SU-DHL-6 (cell line): Measurements from ENCODE around the gene FBRSL1.

Experiments used
- EZH2phosphoT487 ChIP-seq: fragments of 200-600 bp; sonication (generic), shearing (Covaris generic); conservative IDR thresholded peaks from 2 replicates; pipeline ENCODE4 v1.6.1; 2018; ENCODE audit warnings: mild to moderate bottlenecking, antibody characterized with exemption, low read length, moderate library complexity, mixed read lengths
- TF ChIP-seq, protein P1 (sequence below): fragments of 200-600 bp; sonication (generic); IDR thresholded peaks from one replicate; pipeline ENCODE4 v1.5.1; 2017; ENCODE audit warnings: antibody characterized with exemption, mild to moderate bottlenecking, low read length, moderate library complexity; ENCODE audit not compliant: insufficient read depth, poor library complexity, severe bottlenecking

DNA sequence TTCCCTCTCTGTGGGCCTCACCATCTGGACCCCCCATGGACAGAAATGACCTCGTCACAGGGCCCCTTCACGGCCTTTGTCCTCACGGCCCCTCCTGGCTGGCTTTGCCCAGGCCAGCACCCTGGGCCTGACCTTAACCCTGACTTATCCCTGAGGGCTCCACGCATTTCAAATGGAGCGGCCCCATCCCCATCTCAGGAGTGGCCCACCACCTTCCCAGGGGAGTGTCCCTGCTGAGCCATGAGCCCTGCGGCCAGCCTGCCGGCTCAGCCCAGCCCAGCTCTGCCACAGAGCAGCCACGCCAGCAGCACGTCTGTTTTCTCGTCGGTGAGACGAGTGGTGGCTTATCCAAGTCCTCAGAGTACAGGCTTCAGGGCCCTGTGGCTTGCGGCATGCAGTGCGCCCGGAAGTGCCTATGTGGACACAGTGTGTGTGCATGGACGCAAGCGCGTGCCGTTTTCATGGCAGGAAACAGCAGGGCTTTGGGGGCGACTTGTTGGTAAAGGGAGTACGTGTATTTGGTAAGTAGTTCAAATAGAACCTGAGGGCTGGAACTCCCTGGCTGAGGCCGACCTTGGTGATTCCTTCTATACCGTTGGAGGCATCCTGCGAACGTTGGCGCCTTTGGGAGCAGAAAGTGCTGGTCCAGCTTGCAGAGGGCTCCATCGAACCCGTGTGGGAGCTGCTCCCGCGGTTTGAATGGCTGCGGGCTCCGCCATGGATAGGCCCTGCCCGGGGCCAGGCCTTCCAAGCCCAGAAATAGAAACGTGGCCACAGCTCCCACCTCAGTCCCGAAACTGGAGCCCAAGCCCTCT, 68.3 kb downstream of the FBRSL1 start:
- TF ChIP-seq, protein P1, sequence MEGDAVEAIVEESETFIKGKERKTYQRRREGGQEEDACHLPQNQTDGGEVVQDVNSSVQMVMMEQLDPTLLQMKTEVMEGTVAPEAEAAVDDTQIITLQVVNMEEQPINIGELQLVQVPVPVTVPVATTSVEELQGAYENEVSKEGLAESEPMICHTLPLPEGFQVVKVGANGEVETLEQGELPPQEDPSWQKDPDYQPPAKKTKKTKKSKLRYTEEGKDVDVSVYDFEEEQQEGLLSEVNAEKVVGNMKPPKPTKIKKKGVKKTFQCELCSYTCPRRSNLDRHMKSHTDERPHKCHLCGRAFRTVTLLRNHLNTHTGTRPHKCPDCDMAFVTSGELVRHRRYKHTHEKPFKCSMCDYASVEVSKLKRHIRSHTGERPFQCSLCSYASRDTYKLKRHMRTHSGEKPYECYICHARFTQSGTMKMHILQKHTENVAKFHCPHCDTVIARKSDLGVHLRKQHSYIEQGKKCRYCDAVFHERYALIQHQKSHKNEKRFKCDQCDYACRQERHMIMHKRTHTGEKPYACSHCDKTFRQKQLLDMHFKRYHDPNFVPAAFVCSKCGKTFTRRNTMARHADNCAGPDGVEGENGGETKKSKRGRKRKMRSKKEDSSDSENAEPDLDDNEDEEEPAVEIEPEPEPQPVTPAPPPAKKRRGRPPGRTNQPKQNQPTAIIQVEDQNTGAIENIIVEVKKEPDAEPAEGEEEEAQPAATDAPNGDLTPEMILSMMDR, result no peak
- no peak for TF ChIP-seq EZH2phosphoT487
